Loucy (cell line): ENCODE results near the gene STX1A.
"Not testable (repeated sequence)": the region's sequence is repeated elsewhere in the genome, so short reads cannot be mapped to it uniquely, and the experiment has no call there.

Experiments used
- H2AFZ ChIP-seq: fragments of 200-600 bp; sonication (generic); 2 replicates; pipeline ENCODE4 v1.6.0; 2016; ENCODE audit warnings: antibody characterized with exemption, mild to moderate bottlenecking, low read length, moderate library complexity
- H3F3A ChIP-seq: fragments of 200-600 bp; 2 replicates; pipeline ENCODE4 v1.6.0; 2016; ENCODE audit warnings: antibody characterized with exemption, low read depth, mild to moderate bottlenecking
- H3K27me3 ChIP-seq: fragments of 200-600 bp; sonication (generic); 2 replicates; pipeline ENCODE4 v1.6.1; 2014; ENCODE audit warnings: low read length, mild to moderate bottlenecking; ENCODE audit not compliant: insufficient read depth, poor library complexity, severe bottlenecking
- H3K36me3 ChIP-seq: fragments of 200-600 bp; sonication (generic); 2 replicates; pipeline ENCODE4 v1.6.1; 2016; ENCODE audit warnings: low read length; ENCODE audit not compliant: insufficient read depth
- H3K4me1 ChIP-seq: fragments of 200-600 bp; sonication (generic); 2 replicates; pipeline ENCODE4 v1.5.1; 2014; ENCODE audit warnings: low read length, mild to moderate bottlenecking; ENCODE audit not compliant: insufficient read depth, poor library complexity, severe bottlenecking
- H3K4me2 ChIP-seq: fragments of 200-600 bp; sonication (generic); 2 replicates; pipeline ENCODE4 v1.6.0; 2014; ENCODE audit warnings: antibody characterized with exemption, low read length, low read depth, mild to moderate bottlenecking; ENCODE audit not compliant: poor library complexity, severe bottlenecking
- H3K4me3 ChIP-seq: fragments of 200-600 bp; sonication (generic); 2 replicates; pipeline ENCODE4 v1.5.1; 2014; ENCODE audit warnings: low read length, mild to moderate bottlenecking, mixed read lengths; ENCODE audit not compliant: poor library complexity, severe bottlenecking
- H3K79me2 ChIP-seq: fragments of 200-600 bp; sonication (generic); 2 replicates; pipeline ENCODE4 v1.6.1; 2014; ENCODE audit warnings: low read length; ENCODE audit not compliant: insufficient read depth
- H3K9ac ChIP-seq: fragments of 200-600 bp; sonication (generic); 2 replicates; pipeline ENCODE4 v1.6.0; 2014; ENCODE audit warnings: mild to moderate bottlenecking, low read depth, low read length, moderate library complexity; ENCODE audit not compliant: poor library complexity, severe bottlenecking
- H3K9me2 ChIP-seq: fragments of 200-600 bp; sonication (generic); replicated peaks from 2 replicates; pipeline ENCODE4 v1.6.1; 2016; ENCODE audit warnings: low read depth, low read length, mixed read lengths
- H3K9me3 ChIP-seq: fragments of 200-600 bp; sonication (generic); 2 replicates; pipeline ENCODE4 v1.6.1; 2014; ENCODE audit warnings: mild to moderate bottlenecking, antibody characterized with exemption, low read length, low read depth; ENCODE audit not compliant: insufficient read depth
- H4K20me1 ChIP-seq: fragments of 200-600 bp; sonication (generic); 2 replicates; pipeline ENCODE4 v1.6.0; 2014; ENCODE audit warnings: antibody characterized with exemption, low read length, mild to moderate bottlenecking; ENCODE audit not compliant: insufficient read depth, poor library complexity, severe bottlenecking
- EZH2phosphoT487 ChIP-seq: fragments of 200-600 bp; IDR thresholded peaks from 2 replicates; pipeline ENCODE4 v1.6.1; 2018; ENCODE audit warnings: antibody characterized with exemption, mild to moderate bottlenecking, moderate library complexity, borderline replicate concordance
- TF ChIP-seq, protein P1 (sequence below): fragments of 200-600 bp; sonication (generic); conservative IDR thresholded peaks from 2 replicates; pipeline ENCODE4 v1.5.1; 2014; ENCODE audit warnings: mild to moderate bottlenecking, antibody characterized with exemption, low read length

STX1A gene

DNA sequence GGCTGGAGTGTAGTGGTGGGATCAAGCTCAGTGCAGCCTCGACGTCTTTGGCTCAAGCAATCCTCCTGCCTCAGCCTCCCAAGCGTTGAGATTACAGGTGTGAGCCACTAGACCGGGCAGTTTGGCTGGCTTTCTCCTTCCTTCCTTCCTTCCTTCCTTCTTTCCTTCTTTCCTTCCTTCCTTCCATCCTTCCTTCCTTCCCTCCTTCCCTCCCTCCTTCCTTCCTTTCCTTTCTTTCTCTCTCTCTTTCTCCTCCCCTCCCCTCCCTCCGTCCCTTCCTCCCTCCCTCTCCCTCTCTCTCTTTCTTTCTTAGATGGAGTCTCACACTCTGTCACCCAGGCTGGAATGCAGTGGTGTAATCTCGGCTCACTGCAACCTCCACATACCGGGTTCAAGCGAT lies 59.5 kb downstream of the STX1A start:
- H3K4me1 ChIP-seq = no peaks in the 10 kb centered on the region
- H3F3A ChIP-seq = no peaks in the 10 kb centered on the region
- no peaks in the 10 kb centered on the region for H4K20me1 ChIP-seq
- H3K27me3 ChIP-seq = no peaks in the 10 kb centered on the region
- no peak overlapping the region for H3K9ac ChIP-seq
- no peaks in the 10 kb centered on the region; the same call in 1 of the 2 replicates for H3K9me3 ChIP-seq
- no peak overlapping the region for H2AFZ ChIP-seq
- H3K4me3 ChIP-seq = no peak overlapping the region
- no peaks in the 10 kb centered on the region for H3K79me2 ChIP-seq
- TF ChIP-seq EZH2phosphoT487 = no peak
- TF ChIP-seq, protein P1, sequence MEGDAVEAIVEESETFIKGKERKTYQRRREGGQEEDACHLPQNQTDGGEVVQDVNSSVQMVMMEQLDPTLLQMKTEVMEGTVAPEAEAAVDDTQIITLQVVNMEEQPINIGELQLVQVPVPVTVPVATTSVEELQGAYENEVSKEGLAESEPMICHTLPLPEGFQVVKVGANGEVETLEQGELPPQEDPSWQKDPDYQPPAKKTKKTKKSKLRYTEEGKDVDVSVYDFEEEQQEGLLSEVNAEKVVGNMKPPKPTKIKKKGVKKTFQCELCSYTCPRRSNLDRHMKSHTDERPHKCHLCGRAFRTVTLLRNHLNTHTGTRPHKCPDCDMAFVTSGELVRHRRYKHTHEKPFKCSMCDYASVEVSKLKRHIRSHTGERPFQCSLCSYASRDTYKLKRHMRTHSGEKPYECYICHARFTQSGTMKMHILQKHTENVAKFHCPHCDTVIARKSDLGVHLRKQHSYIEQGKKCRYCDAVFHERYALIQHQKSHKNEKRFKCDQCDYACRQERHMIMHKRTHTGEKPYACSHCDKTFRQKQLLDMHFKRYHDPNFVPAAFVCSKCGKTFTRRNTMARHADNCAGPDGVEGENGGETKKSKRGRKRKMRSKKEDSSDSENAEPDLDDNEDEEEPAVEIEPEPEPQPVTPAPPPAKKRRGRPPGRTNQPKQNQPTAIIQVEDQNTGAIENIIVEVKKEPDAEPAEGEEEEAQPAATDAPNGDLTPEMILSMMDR = no peak
- no peaks in the 10 kb centered on the region for H3K36me3 ChIP-seq
- H3K4me2 ChIP-seq = no peak overlapping the region
- no peaks in the 10 kb centered on the region for H3K9me2 ChIP-seq

DNA sequence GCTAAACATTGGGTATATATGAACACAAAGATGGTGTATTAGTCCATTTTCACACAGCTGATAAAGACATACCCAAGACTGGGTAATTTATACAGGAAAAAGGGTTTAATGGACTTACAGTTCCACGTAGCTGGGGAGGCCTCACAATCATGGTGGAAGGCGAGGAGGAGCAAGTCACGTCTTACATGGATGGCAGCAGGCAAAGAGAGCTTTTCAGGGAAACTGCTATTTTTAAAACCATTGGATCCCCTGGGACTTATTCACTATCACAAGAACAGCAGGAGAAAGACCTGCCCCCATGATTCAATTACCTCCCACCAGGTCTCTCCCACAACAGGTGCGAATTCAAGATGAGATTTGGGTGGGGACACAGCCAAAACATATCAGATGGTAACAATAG lies 64.2 kb downstream of the STX1A start:
- not testable (repeated sequence) for H3K9me2 ChIP-seq, H3K4me3 ChIP-seq

DNA sequence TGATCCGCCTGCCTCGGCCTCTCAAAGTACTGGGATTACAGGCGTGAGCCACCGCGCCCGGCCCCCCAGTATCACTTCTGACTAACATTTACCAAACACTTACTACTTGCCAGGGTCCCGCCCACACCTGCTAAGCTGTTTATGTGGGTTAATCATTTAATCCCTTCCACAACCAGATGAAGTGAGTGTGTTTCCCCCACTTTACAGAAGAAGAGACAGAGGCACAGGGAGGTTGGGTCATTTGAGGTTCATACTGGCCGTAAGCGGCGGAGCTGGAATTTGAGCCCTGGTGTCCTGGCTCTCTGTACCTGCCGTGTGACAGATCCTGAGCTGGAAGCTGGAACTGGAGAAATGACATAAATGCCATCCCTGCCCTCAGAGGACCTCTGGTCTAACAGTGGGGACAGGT lies 66.9 kb downstream of the STX1A start:
- Histone ChIP-seq H3K4me2 (no peak overlapping the region), H3K9me3 (no peaks in the 10 kb centered on the region), H3K9me2 (no peaks in the 10 kb centered on the region), H3K79me2 (no peaks in the 10 kb centered on the region), H3K36me3 (no peaks in the 10 kb centered on the region), H3K9ac (no peak overlapping the region), H3K4me1 (peaks cover 5% of the 10 kb centered on the region), H3K4me3 (no peak overlapping the region), H3F3A (no peaks in the 10 kb centered on the region), H3K27me3 (no peaks in the 10 kb centered on the region), H2AFZ (no peak overlapping the region), H4K20me1 (no peaks in the 10 kb centered on the region)
- no peak for TF ChIP-seq EZH2phosphoT487
- TF ChIP-seq, protein P1 = no peak

More for the DNA sequence above, 64.2 kb downstream of the STX1A start:
- H3K27me3 ChIP-seq, H3K36me3 ChIP-seq, H2AFZ ChIP-seq, H3K4me2 ChIP-seq, H3F3A ChIP-seq, H3K79me2 ChIP-seq, H3K9me3 ChIP-seq, H3K4me1 ChIP-seq, H4K20me1 ChIP-seq, H3K9ac ChIP-seq: not testable (repeated sequence)

DNA sequence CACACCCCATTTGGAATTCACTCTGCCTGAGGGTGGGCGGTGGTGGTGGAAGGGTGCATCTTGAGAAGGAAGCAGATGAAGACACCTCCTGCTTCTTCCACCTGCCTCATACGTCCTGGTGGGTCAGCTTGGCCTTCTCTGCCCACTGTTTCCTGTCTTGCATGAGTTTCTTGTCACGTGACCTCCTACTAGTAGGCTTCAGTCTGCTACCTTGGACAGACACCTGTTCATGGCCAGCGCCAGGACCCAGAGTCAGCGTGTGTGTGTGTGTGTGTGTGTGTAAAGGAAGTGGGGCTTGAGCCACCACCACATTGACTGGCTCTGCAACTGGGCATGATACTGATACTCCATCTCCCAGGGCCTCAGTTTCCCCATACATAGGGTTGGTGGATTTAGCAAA lies 68.9 kb downstream of the STX1A start:
- Histone ChIP-seq H3K4me1 (peaks cover 5% of the 10 kb centered on the region), H3K9me2 (no peaks in the 10 kb centered on the region), H3K4me2 (no peak overlapping the region), H3K9ac (no peak overlapping the region), H3K79me2 (no peaks in the 10 kb centered on the region), H2AFZ (no peak overlapping the region), H4K20me1 (no peaks in the 10 kb centered on the region), H3K9me3 (no peaks in the 10 kb centered on the region), H3K4me3 (no peak overlapping the region), H3K36me3 (no peaks in the 10 kb centered on the region), H3K27me3 (no peaks in the 10 kb centered on the region), H3F3A (no peaks in the 10 kb centered on the region)
- TF ChIP-seq EZH2phosphoT487 = no peak
- TF ChIP-seq, protein P1 = no peak
